H1 (cell line): ENCODE results near the gene GLYR1.

Experiments
- CBX5 ChIP-seq: fragments of 300-800, 300-1000 bp; sonication (generic); IDR thresholded peaks from 2 replicates; pipeline ENCODE4 v1.7.1; 2016; ENCODE audit warnings: antibody characterized with exemption, low read length, low read depth
- CTCF ChIP-seq, 3 experiments: IDR thresholded peaks; 1 replicate in 2 of 3; 2 replicates in 1 of 3; pipeline versions ENCODE4 v1.5.1 to v1.6.1; 2011; ENCODE audit warnings: low read length in 3 of 3, mild to moderate bottlenecking in 3 of 3, inconsistent platforms in 2 of 3, low read depth in 1 of 3, moderate library complexity in 1 of 3; ENCODE audit not compliant: insufficient read depth in 1 of 3; ENCODE audit errors: control extremely low read depth in 1 of 3
- E2F6 ChIP-seq: IDR thresholded peaks from 2 replicates; pipeline ENCODE4 v1.6.1; 2012; ENCODE audit warnings: inconsistent platforms
- MAFK ChIP-seq: IDR thresholded peaks from 2 replicates; pipeline ENCODE4 v1.6.1; 2012; ENCODE audit warnings: low read depth, mild to moderate bottlenecking, improper control_type of control experiment, low read length
- TBP ChIP-seq: IDR thresholded peaks from 2 replicates; pipeline ENCODE4 v1.6.1; 2011; ENCODE audit warnings: low read depth, low read length, improper control_type of control experiment
- ZNF274 ChIP-seq: IDR thresholded peaks from 2 replicates; pipeline ENCODE4 v1.7.0; 2012; ENCODE audit warnings: low read length, borderline replicate concordance; ENCODE audit errors: extremely low read depth

GRCh38 chr16:4766875-4767628 lies 80.0 kb downstream of the GLYR1 start, which contains the start of gene ZNF500:
- TF ChIP-seq E2F6 = no peak; the same call in 1 of the 2 replicates
- TF ChIP-seq TBP = peak; percentile 62; the same call in 1 of the 2 replicates
- TF ChIP-seq CBX5 = no peak
- TF ChIP-seq CTCF (IDR thresholded peaks at IDR 0.05; ENCODE audit: control extremely low read depth in 1 of 3, insufficient read depth in 1 of 3, low read depth in 1 of 3, low read length in 3 of 3) = no peak
- TF ChIP-seq ZNF274 = no peak
- TF ChIP-seq MAFK = no peak
